GM21529 (cell line): ENCODE results near the gene MYOZ2.

Experiments
- ATAC-seq: cut with Tn5 transposase; IDR thresholded peaks from one replicate; pipeline ENCODE4 v1.9.1; 2021; ENCODE audit not compliant: unreplicated experiment

The MYOZ2 gene

GRCh38 chr4:119237201-119237600, 101.6 kb downstream of the MYOZ2 start:
- ATAC-seq, result no peak
